H1 (cell line): ENCODE data around the gene ST3GAL2. TPM values are rescaled to one million over a fixed set of nuclear protein-coding genes. Genes with fewer than 3 reads are reported as not detected.

ENCODE experiments used
- CTCF ChIA-PET: fragments of 300-600 bp; sonication (Branson Sonifier 250); formaldehyde crosslinking; loops from one replicate; lab custom pipeline; 2021; ENCODE audit not compliant: partially characterized antibody; lab: Charles Lee
- POLR2A ChIA-PET: fragments of 300-600 bp; sonication (Branson Sonifier 250); formaldehyde crosslinking; loops from one replicate; lab custom pipeline; 2021; ENCODE audit warnings: inconsistent platforms; ENCODE audit not compliant: partially characterized antibody; lab: Charles Lee
- DNase-seq, 2 experiments: peaks; one replicate each; pipeline versions ENCODE4 v3.0.0 to v3.0.0-alpha.2; 2010 to 2022; ENCODE audit warnings: low spot score in 2 of 2, low read depth in 1 of 2, mixed read lengths in 1 of 2
- FAIRE-seq: peaks from 2 replicates; lab custom pipeline; 2011; peaks lifted over from hg19 to GRCh38; lab: Jason Lieb, UNC
- H2AFZ ChIP-seq: 2 replicates; pipeline ENCODE4 v1.8.1; 2012; ENCODE audit warnings: low read length, inconsistent platforms
- H2AK5ac ChIP-seq: 2 replicates; pipeline ENCODE4 v1.6.1; 2013; ENCODE audit warnings: low read depth, low read length
- H2BK120ac ChIP-seq: replicated peaks from 2 replicates; pipeline ENCODE3; 2013; ENCODE audit warnings: low read depth, low read length, inconsistent platforms
- H2BK12ac ChIP-seq: 2 replicates; pipeline ENCODE4 v1.6.1; 2013; ENCODE audit warnings: low read depth, low read length
- H2BK15ac ChIP-seq: 2 replicates; pipeline ENCODE4 v1.6.1; 2013; ENCODE audit warnings: low read length
- H2BK20ac ChIP-seq: 2 replicates; pipeline ENCODE4 v1.6.1; 2013; ENCODE audit warnings: low read length
- H2BK5ac ChIP-seq: 2 replicates; pipeline ENCODE4 v1.6.1; 2013; ENCODE audit warnings: low read depth, low read length
- H3K14ac ChIP-seq: 2 replicates; pipeline ENCODE4 v1.6.1; 2013; ENCODE audit warnings: inconsistent platforms; ENCODE audit not compliant: insufficient read length
- H3K18ac ChIP-seq: 2 replicates; pipeline ENCODE4 v1.6.1; 2013; ENCODE audit warnings: low read length; ENCODE audit errors: extremely low read depth
- H3K23ac ChIP-seq: 2 replicates; pipeline ENCODE4 v1.6.1; 2013; ENCODE audit warnings: inconsistent platforms; ENCODE audit not compliant: insufficient read length
- H3K23me2 ChIP-seq: 2 replicates; pipeline ENCODE4 v1.6.1; 2013; ENCODE audit warnings: low read depth, low read length
- H3K27ac ChIP-seq: 2 replicates; pipeline ENCODE4 v1.6.1; 2011; ENCODE audit warnings: low read depth, low read length, inconsistent platforms
- H3K27me3 ChIP-seq, 4 experiments: replicated peaks in 1 of 4; 1 replicate in 1 of 4; 2 replicates in 3 of 4; pipeline versions ENCODE4 v1.6.1 to v1.8.1; 2011 to 2013; ENCODE audit warnings: low read length in 3 of 4, mild to moderate bottlenecking in 3 of 4, inconsistent platforms in 2 of 4, mixed read lengths in 2 of 4, moderate library complexity in 1 of 4; ENCODE audit not compliant: control insufficient read depth in 3 of 4, insufficient read depth in 3 of 4; ENCODE audit errors: extremely low read depth in 1 of 4
- H3K36me3 ChIP-seq, 4 experiments: 2 replicates each; pipeline versions ENCODE4 v1.6.1 to v1.8.1; 2011 to 2013; ENCODE audit warnings: mild to moderate bottlenecking in 4 of 4, low read length in 3 of 4, moderate library complexity in 2 of 4, control low read depth in 1 of 4, inconsistent platforms in 1 of 4; ENCODE audit not compliant: insufficient read depth in 4 of 4, control insufficient read depth in 2 of 4
- H3K4ac ChIP-seq: replicated peaks from 2 replicates; pipeline ENCODE3; 2013; ENCODE audit warnings: low read length, low read depth, mixed read lengths, inconsistent platforms; ENCODE audit not compliant: insufficient read length
- H3K4me1 ChIP-seq, 4 experiments: replicated peaks in 1 of 4; 1 replicate in 1 of 4; 2 replicates in 3 of 4; pipeline versions ENCODE4 v1.6.1 to v1.8.1; 2011 to 2013; ENCODE audit warnings: low read length in 3 of 4, inconsistent platforms in 2 of 4, mixed read lengths in 1 of 4; ENCODE audit not compliant: insufficient read depth in 4 of 4, control insufficient read depth in 3 of 4
- H3K4me2 ChIP-seq, 2 experiments: 2 replicates each; pipeline versions ENCODE4 v1.6.1 to v1.8.1; 2011 to 2013; ENCODE audit warnings: low read depth in 2 of 2, low read length in 2 of 2, control low read depth in 1 of 2, inconsistent platforms in 1 of 2, mild to moderate bottlenecking in 1 of 2; ENCODE audit not compliant: insufficient read depth in 1 of 2
- H3K4me3 ChIP-seq, 4 experiments: fragments of 200-600, 300-600 bp in 1 of 4; sonication (generic), shearing (Covaris generic), sonication (Bioruptor Twin) in 1 of 4; 2 replicates each; pipeline versions ENCODE4 v1.5.1 to v1.8.1; 2011 to 2016; ENCODE audit warnings: low read length in 4 of 4, low read depth in 3 of 4, control low read depth in 2 of 4, inconsistent platforms in 2 of 4, mild to moderate bottlenecking in 2 of 4, mixed read lengths in 1 of 4, moderate library complexity in 1 of 4; ENCODE audit not compliant: insufficient read depth in 2 of 4; ENCODE audit errors: extremely low read depth in 1 of 4
- H3K56ac ChIP-seq: replicated peaks from 2 replicates; pipeline ENCODE3; 2013; ENCODE audit warnings: low read depth, mild to moderate bottlenecking, mixed read lengths, low read length, inconsistent platforms; ENCODE audit not compliant: insufficient read length
- H3K79me1 ChIP-seq: 2 replicates; pipeline ENCODE4 v1.6.1; 2013; ENCODE audit warnings: low read depth, low read length, control low read depth
- H3K79me2 ChIP-seq, 2 experiments: 2 replicates each; pipeline versions ENCODE4 v1.6.1 to v1.8.1; 2012 to 2013; ENCODE audit warnings: low read length in 2 of 2, mild to moderate bottlenecking in 2 of 2, inconsistent platforms in 1 of 2; ENCODE audit not compliant: insufficient read depth in 2 of 2, control insufficient read depth in 1 of 2
- H3K9ac ChIP-seq, 4 experiments: replicated peaks in 1 of 4; 1 replicate in 1 of 4; 2 replicates in 3 of 4; pipeline versions ENCODE4 v1.6.1 to v1.8.1; 2011 to 2013; ENCODE audit warnings: low read depth in 3 of 4, low read length in 3 of 4, control low read depth in 2 of 4, mild to moderate bottlenecking in 2 of 4, moderate library complexity in 2 of 4, inconsistent platforms in 1 of 4; ENCODE audit errors: extremely low read depth in 1 of 4
- H3K9me3 ChIP-seq, 2 experiments: 2 replicates each; pipeline versions ENCODE4 v1.6.1 to v1.8.1; 2012 to 2013; ENCODE audit warnings: mild to moderate bottlenecking in 2 of 2, moderate library complexity in 2 of 2, control low read depth in 1 of 2, inconsistent platforms in 1 of 2, low read depth in 1 of 2, low read length in 1 of 2, mixed read lengths in 1 of 2; ENCODE audit not compliant: insufficient read depth in 2 of 2
- H4K20me1 ChIP-seq, 2 experiments: replicated peaks in 1 of 2; 2 replicates each; pipeline versions ENCODE3 to v1.8.1; 2011 to 2013; ENCODE audit warnings: inconsistent platforms in 2 of 2, low read length in 2 of 2, mild to moderate bottlenecking in 1 of 2; ENCODE audit not compliant: insufficient read depth in 2 of 2, control insufficient read depth in 1 of 2
- H4K5ac ChIP-seq: 2 replicates; pipeline ENCODE4 v1.6.1; 2013; ENCODE audit warnings: low read length, low read depth, mixed read lengths, inconsistent platforms; ENCODE audit not compliant: insufficient read length
- H4K8ac ChIP-seq: 2 replicates; pipeline ENCODE4 v1.8.0; 2013; ENCODE audit warnings: mild to moderate bottlenecking, moderate library complexity, low read length, inconsistent platforms; ENCODE audit not compliant: insufficient read depth; ENCODE audit errors: extremely low read depth
- H4K91ac ChIP-seq: replicated peaks from 2 replicates; pipeline ENCODE3; 2013; ENCODE audit warnings: low read length, mixed read lengths, inconsistent platforms; ENCODE audit not compliant: insufficient read length
- BCL11A ChIP-seq, 2 experiments: IDR thresholded peaks; one replicate each; pipeline ENCODE4 v1.6.1; 2011; ENCODE audit warnings: low read depth in 2 of 2, low read length in 2 of 2, mild to moderate bottlenecking in 2 of 2
- CTBP2 ChIP-seq: IDR thresholded peaks from 2 replicates; pipeline ENCODE4 v1.7.0; 2011; ENCODE audit warnings: borderline replicate concordance, mild to moderate bottlenecking, moderate library complexity, mixed read lengths, low read length; ENCODE audit not compliant: insufficient read depth, insufficient read length
- KDM5A ChIP-seq: fragments of 200-600 bp; IDR thresholded peaks from 2 replicates; pipeline ENCODE4 v1.7.1; 2012; ENCODE audit warnings: mild to moderate bottlenecking, low read length, inconsistent platforms, mixed read lengths
- NANOG ChIP-seq: IDR thresholded peaks from 2 replicates; pipeline ENCODE4 v1.6.1; 2011; ENCODE audit warnings: low read length, low read depth, mild to moderate bottlenecking, inconsistent platforms; ENCODE audit not compliant: insufficient read depth, poor library complexity, severe bottlenecking
- RFX5 ChIP-seq: IDR thresholded peaks from 2 replicates; pipeline ENCODE4 v1.6.1; 2011; ENCODE audit warnings: low read depth, low read length, improper control_type of control experiment, borderline replicate concordance
- SIRT6 ChIP-seq: IDR thresholded peaks from one replicate; pipeline ENCODE4 v1.7.1; 2012; ENCODE audit warnings: low read length, inconsistent platforms
- WGBS, 2 experiments: shearing (Covaris generic) in 1 of 2; methylation state at CpG; one replicate each; pipeline versions ENCODE4 v1.1.6 to v1.1.7; 2013 to 2015; ENCODE audit warnings: low lambda C conversion rate in 2 of 2, mixed read lengths in 2 of 2, inconsistent platforms in 1 of 2, low coverage in 1 of 2, missing lambda C conversion rate in 1 of 2; ENCODE audit not compliant: insufficient replicate concordance in 2 of 2, insufficient coverage in 1 of 2, insufficient read length in 1 of 2; ENCODE audit errors: extremely low coverage in 1 of 2, missing lambda C conversion rate in 1 of 2; 5-methylcytosine and 5-hydroxymethylcytosine counted together
- polyA plus RNA-seq, 7 experiments: library from polyadenylated mRNA; depleted of rRNA in 3 of 7; stranded (reverse) in 5 of 7; unstranded in 2 of 7; fragments of >200 nt in 5 of 7; fragments of 200-250 nt in 2 of 7; gene quantifications; 1 replicate in 5 of 7; 2 replicates in 1 of 7; 4 replicates in 1 of 7; pipeline versions ENCODE4 v1.2.1 to v1.2.3, GENCODE V29; 2011 to 2013; ENCODE audit warnings: missing spikeins in 2 of 7, mixed read lengths in 2 of 7
- total RNA-seq: library from RNA; stranded (reverse); fragmentation: NEBNext Ultra II Directional; extraction: Animal tissue kit (Norgen Biotek cat#: 25700); gene quantifications from 2 replicates; pipeline ENCODE4 v1.2.1, GENCODE V29; 2021

ST3GAL2 gene
- total and polyA plus RNA-seq, 2 of the 8 experiments (the other 6 are each of a cell fraction or from before 2014, with no cell fraction given) = 14.4 to 39.7 TPM

- Histone ChIP-seq H2BK15ac (no peak overlapping the region), H4K91ac (no peak overlapping the region), H3K4ac (no peak overlapping the region), H3K79me1 (peaks cover 2% of the 10 kb centered on the region), H3K18ac (no peak overlapping the region), H2BK5ac (no peak overlapping the region), H3K23ac (no peak overlapping the region), H3K79me2 (peaks cover 0 to 26% of the 10 kb centered on the region in 2 experiments; a peak in 3 of 4 replicates), H4K8ac (no peak overlapping the region), H2AFZ (no peak overlapping the region), H3K27ac (no peak overlapping the region), H3K9me3 (no peaks in the 10 kb centered on the region), H3K27me3 (no peaks in the 10 kb centered on the region), H2BK20ac (no peak overlapping the region), H3K14ac (no peak overlapping the region), H3K36me3 (peaks cover 0 to 14% (median 4%) of the 10 kb centered on the region in 4 experiments; a peak in 4 of 8 replicates), H3K56ac (no peak overlapping the region), H4K20me1 (peaks cover 0 to 1% of the 10 kb centered on the region in 2 experiments), H2BK120ac (no peak overlapping the region), H3K4me2 (no peak overlapping the region), H3K4me3 (no peak overlapping the region), H2BK12ac (no peak overlapping the region), H3K9ac (no peak overlapping the region), H3K4me1 (0 out of 7 replicates have a peak, but pooled peaks cover 0 to 3% (median 0%) of the 10 kb centered on the region in 4 experiments), H3K23me2 (no peaks in the 10 kb centered on the region), H4K5ac (no peak overlapping the region), H2AK5ac (no peak overlapping the region)
- CTCF ChIA-PET = interaction anchor here (1.5 kb wide), 1 partner anchor 304 kb away, joined by 3 read pairs; no protein-coding TSS in a partner anchor
- DNase-seq = no peak
- no peak for FAIRE-seq
- WGBS, 2 experiments = 87% methylated on average over 2 of the region's 2 CpGs; no CpG with 5 or more reads in 1 of the 2 experiments
- POLR2A ChIA-PET = interaction anchor here (1.2 to 1.7 kb wide), 2 partner anchors 11 to 61 kb away, joined by 3 to 4 read pairs; no protein-coding TSS in a partner anchor
- TF ChIP-seq NANOG (no peak), RFX5 (no peak), BCL11A (IDR thresholded peaks at IDR 0.05; ENCODE audit: low read depth in 2 of 2, low read length in 2 of 2) (no peak), SIRT6 (no peak), KDM5A (no peak), CTBP2 (no peak)
These were observed 89.1 kb downstream of the ST3GAL2 start for GRCh38 chr16:70349783-70350182.
